ENCODE data around the gene PLEKHG7. TPM values are rescaled to one million over a fixed set of nuclear protein-coding genes. Genes with fewer than 3 reads are reported as not detected.

PLEKHG7 gene
- total RNA-seq, 4 donors from 2014 or later, result 1.0 to 19.0 (median 2.3) TPM

DNA sequence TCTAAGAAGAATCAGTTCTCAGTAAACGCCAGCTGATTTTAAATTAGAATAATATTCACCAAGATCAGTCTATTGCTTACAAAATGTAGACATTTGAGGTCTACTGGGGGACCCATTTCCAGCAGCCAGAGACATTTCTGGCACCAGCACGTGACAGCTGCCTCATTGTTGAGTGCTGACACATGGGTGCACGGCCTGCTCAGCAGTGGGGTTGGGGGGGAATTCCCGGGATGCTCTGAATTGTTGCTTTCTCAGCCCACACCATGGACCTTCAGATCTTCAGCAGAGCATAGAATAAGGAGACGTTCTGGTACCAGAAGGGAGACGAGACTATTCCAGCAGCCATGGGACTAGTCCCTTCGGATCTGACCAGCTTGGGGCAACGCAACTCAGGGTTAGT lies 18.3 kb downstream of the PLEKHG7 start:
- Histone ChIP-seq H3K4me3 (no peak overlapping the region), H3K4me1 (no peaks in the 10 kb centered on the region), H3K36me3 (no peaks in the 10 kb centered on the region), H3K27me3 (no peaks in the 10 kb centered on the region), H3K27ac (no peak overlapping the region), H3K9me3 (no peaks in the 10 kb centered on the region)
- no peak for DNase-seq
- no peak for TF ChIP-seq POLR2A (IDR thresholded peaks at IDR 0.05)
- TF ChIP-seq, protein P1, sequence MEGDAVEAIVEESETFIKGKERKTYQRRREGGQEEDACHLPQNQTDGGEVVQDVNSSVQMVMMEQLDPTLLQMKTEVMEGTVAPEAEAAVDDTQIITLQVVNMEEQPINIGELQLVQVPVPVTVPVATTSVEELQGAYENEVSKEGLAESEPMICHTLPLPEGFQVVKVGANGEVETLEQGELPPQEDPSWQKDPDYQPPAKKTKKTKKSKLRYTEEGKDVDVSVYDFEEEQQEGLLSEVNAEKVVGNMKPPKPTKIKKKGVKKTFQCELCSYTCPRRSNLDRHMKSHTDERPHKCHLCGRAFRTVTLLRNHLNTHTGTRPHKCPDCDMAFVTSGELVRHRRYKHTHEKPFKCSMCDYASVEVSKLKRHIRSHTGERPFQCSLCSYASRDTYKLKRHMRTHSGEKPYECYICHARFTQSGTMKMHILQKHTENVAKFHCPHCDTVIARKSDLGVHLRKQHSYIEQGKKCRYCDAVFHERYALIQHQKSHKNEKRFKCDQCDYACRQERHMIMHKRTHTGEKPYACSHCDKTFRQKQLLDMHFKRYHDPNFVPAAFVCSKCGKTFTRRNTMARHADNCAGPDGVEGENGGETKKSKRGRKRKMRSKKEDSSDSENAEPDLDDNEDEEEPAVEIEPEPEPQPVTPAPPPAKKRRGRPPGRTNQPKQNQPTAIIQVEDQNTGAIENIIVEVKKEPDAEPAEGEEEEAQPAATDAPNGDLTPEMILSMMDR (IDR thresholded peaks at IDR 0.05), result no peak

DNA sequence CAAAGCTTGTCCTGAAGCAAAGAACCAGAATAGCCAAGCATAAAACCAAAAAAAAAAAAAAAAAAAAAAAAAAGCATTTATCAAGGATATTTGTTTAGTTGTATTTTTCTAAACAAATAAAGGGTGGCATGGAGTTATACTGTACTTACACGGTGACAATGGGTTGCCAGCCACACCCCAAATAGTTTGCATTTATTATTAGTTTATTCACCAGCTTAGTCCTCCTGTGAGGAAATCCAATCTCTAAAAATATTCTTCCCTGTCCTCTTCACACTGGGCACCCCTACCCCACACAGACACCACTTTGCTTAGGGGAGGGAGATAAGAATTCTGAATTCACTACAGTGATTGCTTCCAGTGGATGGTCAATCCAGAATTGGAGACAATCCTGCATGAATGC lies 18.9 kb downstream of the PLEKHG7 start:
- Histone ChIP-seq H3K27me3 (no peaks in the 10 kb centered on the region), H3K27ac (no peak overlapping the region), H3K4me1 (no peaks in the 10 kb centered on the region), H3K36me3 (no peaks in the 10 kb centered on the region), H3K9me3 (no peaks in the 10 kb centered on the region), H3K4me3 (no peak overlapping the region)
- no peak for DNase-seq
- TF ChIP-seq POLR2A (IDR thresholded peaks at IDR 0.05), result no peak
- TF ChIP-seq, protein P1 (IDR thresholded peaks at IDR 0.05), result no peak

DNA sequence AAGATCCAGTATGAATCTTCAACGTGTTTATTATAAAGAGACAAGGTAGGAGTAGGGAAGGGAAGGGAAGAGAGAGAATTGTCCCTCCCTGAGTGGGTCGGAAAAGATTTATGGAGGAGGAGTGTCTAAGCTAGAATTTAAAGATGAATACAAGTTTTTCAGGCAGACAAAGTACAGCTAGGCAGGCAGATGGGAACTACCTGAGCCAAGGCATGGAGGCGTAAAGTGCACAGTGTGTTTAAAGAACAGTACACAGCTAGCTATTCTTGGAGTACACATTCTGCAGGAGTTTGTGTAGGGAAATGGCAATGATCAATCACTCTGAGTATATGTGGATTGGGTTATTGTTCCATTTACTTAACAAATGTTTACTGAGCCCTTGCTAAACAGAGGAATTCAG lies 20.1 kb downstream of the PLEKHG7 start:
- DNase-seq, result no peak
- no peak for TF ChIP-seq POLR2A (IDR thresholded peaks at IDR 0.05)
- TF ChIP-seq, protein P1 (IDR thresholded peaks at IDR 0.05), result no peak
- no peak overlapping the region for H3K27ac ChIP-seq
- no peaks in the 10 kb centered on the region for H3K27me3 ChIP-seq
- no peaks in the 10 kb centered on the region for H3K36me3 ChIP-seq
- no peaks in the 10 kb centered on the region for H3K9me3 ChIP-seq
- no peaks in the 10 kb centered on the region for H3K4me1 ChIP-seq
- no peak overlapping the region for H3K4me3 ChIP-seq

DNA sequence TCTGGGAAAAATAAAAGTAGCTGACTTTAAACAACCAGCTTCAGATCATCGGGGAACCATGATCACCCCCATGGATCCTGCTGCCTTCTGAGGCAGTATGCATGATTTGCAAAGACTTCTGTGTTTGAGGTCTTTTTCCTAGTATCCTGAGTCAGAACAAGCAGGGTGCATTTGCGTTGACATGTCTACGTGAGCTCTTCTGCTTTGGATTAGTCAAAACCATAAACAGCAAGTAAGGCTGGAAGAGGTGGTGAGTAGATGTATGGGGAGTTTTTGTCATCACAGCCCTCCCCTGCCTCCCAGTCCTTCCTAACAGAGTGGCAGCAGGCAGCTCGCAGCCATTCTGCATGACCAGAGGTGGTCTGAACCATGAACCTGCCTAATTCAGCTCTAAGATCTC lies 24.1 kb downstream of the PLEKHG7 start:
- H3K4me1 ChIP-seq, result no peaks in the 10 kb centered on the region
- no peaks in the 10 kb centered on the region for H3K27me3 ChIP-seq
- H3K4me3 ChIP-seq, result no peak overlapping the region
- no peak for DNase-seq
- TF ChIP-seq, protein P1 (IDR thresholded peaks at IDR 0.05), result no peak
- TF ChIP-seq POLR2A (IDR thresholded peaks at IDR 0.05), result no peak
- no peaks in the 10 kb centered on the region for H3K9me3 ChIP-seq
- H3K36me3 ChIP-seq, result no peaks in the 10 kb centered on the region
- no peak overlapping the region for H3K27ac ChIP-seq

DNA sequence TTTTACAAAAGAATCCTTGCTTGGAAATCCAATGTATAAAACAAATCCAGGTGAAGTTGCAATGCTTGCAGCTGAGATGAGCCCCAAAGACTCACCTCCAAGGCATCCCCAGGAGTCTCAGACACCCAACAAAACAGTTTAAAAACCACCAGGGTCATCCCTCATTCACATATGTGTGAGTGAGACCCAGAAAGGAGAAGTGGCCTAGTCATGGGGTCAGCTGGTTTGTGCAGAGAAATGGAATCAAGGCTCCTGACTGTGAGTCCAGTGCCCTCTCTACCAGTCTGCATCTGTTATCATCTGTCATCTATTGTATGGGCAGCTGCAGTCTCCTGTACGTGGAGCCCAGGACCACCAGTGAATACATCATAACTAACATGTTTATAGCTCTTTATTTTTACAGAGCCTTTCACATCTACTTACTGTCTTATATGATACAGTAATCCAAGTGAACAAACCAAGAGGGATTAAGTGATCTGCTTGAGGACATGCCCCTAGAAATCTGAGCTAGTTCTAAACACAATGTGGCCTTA lies 27.1 kb downstream of the PLEKHG7 start:
- DNase-seq, result no peak
- Histone ChIP-seq H3K9me3 (no peaks in the 10 kb centered on the region), H3K27me3 (no peaks in the 10 kb centered on the region), H3K36me3 (no peaks in the 10 kb centered on the region), H3K4me3 (no peak overlapping the region), H3K27ac (no peak overlapping the region), H3K4me1 (no peaks in the 10 kb centered on the region)
- TF ChIP-seq POLR2A (IDR thresholded peaks at IDR 0.05), result no peak
- TF ChIP-seq, protein P1 (IDR thresholded peaks at IDR 0.05), result no peak

DNA sequence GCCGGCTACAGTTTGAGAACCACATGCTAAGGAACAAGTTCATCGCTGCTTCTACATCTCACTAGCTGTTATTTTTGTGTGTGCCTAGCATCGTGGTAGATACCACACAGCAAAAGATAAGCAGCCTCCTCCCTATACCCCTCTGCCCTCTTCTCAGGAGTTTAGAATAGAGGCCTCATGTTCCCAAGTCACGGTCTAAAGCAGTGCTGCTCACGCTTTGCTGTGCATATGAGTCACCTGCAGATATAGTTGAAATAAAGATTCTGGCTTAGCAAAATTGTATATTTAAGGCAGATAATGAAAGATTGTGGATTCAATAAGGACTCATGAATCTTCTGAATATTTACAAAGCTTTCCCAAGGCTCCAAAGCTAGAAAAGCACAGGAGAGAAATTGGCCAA lies 28.0 kb downstream of the PLEKHG7 start:
- H3K36me3 ChIP-seq, result no peaks in the 10 kb centered on the region
- no peak for TF ChIP-seq POLR2A (IDR thresholded peaks at IDR 0.05)
- TF ChIP-seq, protein P1 (IDR thresholded peaks at IDR 0.05), result no peak

More for the DNA sequence above, 28.0 kb downstream of the PLEKHG7 start:
- Histone ChIP-seq H3K27me3 (no peaks in the 10 kb centered on the region), H3K4me3 (no peak overlapping the region), H3K27ac (no peak overlapping the region), H3K4me1 (no peaks in the 10 kb centered on the region), H3K9me3 (no peaks in the 10 kb centered on the region)
- no peak for DNase-seq

Measured in Peyer's patch (tissue), 4 donors.